T-helper 17 cell (primary cell): ENCODE measurements around the gene ETS1. TPM values are rescaled to one million over a fixed set of nuclear protein-coding genes. Genes with fewer than 3 reads are reported as not detected.

Source experiments
- ATAC-seq: fragments of 150-1000 bp; cut with Tn5 transposase; 2 replicates; pipeline ENCODE4 v1.10.0; 2021; ENCODE audit warnings: mild to moderate bottlenecking, moderate library complexity
- DNase-seq, 3 donors: peaks; one replicate each; pipeline versions ENCODE4 v3.0.0 to v3.0.0-alpha.2; 2020 to 2021
- H3K9me3 ChIP-seq: one replicate; pipeline ENCODE4 v1.7.0; 2013; ENCODE audit warnings: low read length, mild to moderate bottlenecking; ENCODE audit not compliant: control insufficient read depth, poor library complexity, severe bottlenecking
- H3K27ac Mint-ChIP-seq: one replicate; pipeline ENCODE4 v1.8.0; 2022; ENCODE audit warnings: mild to moderate bottlenecking, moderate library complexity, mixed read lengths
- H3K27me3 Mint-ChIP-seq: one replicate; pipeline ENCODE4 v1.8.0; 2022; ENCODE audit warnings: mixed read lengths
- H3K36me3 Mint-ChIP-seq: one replicate; pipeline ENCODE4 v1.8.0; 2022; ENCODE audit warnings: low read depth, mixed read lengths
- H3K4me1 Mint-ChIP-seq: one replicate; pipeline ENCODE4 v1.8.0; 2022; ENCODE audit warnings: mild to moderate bottlenecking, mixed read lengths
- H3K4me3 Mint-ChIP-seq: one replicate; pipeline ENCODE4 v1.8.0; 2022; ENCODE audit warnings: mild to moderate bottlenecking, moderate library complexity, mixed read lengths
- total RNA-seq, 4 donors: library from RNA in 2 of 4; stranded (reverse) in 2 of 4; gene quantifications; one replicate each; pipeline ENCODE4 v1.2.3 and lab custom pipeline; 2022 to 2026

The ETS1 gene
- total RNA-seq, 2 donors from 2014 or later, result 670 to 745 TPM

DNA sequence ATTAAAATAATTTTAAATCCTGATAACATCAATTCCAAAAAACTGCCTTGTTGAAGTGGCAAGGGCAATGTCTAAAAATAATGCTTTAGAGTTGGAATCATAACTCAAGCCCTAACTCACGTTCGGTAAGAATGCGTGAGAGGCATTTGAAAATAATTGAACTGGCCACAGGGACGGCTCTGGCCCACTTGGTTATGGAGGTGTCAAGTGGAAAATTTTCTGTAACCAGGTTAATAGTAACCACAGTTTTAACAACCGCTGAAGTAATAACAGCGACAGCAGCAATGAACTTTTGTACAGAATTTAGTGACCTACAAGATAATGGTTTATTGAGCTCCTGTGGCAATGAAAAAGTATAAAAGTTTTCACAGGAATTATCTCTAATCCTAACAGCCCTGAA lies 79.4 kb downstream of the ETS1 start:
- peaks cover 81% of the 10 kb centered on the region for H3K4me1 Mint-ChIP-seq
- no peak for DNase-seq
- peak overlapping the region; percentile 100 for H3K27ac Mint-ChIP-seq
- H3K27me3 Mint-ChIP-seq, result no peaks in the 10 kb centered on the region
- ATAC-seq, result no peak
- peaks cover 28% of the 10 kb centered on the region for H3K36me3 Mint-ChIP-seq
- no peaks in the 10 kb centered on the region for H3K9me3 ChIP-seq
- H3K4me3 Mint-ChIP-seq, result peak overlapping the region; percentile 92

DNA sequence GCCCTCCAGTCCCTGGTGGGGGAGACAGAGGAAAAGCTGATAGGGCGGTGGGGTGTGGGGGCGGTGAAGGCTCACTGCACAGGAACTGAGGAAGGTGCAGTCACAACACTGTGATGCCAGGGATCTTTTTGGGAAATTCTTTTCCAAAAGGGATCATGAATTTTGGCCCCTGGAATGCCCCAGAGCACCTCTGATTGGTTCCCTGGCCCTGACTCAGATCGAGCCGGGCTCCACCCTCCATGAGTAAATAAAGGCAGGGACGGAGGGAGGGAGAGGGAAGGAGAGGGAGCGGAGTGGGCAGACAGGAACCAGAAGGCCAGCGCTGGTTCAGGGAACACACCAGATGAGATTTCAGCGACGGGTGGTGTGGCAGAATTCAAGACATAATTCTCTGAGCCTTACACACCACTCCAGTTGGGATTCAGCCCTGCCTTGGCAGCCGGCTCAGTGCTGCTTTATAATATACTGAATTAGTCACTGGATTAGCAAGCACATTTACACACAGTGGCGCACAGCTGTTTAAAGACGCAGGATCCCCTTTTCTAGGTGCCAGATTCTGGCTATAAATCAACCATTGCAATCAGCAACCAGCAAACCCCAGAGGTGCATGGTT lies 80.3 kb downstream of the ETS1 start:
- no peak for DNase-seq
- peaks cover 81% of the 10 kb centered on the region for H3K4me1 Mint-ChIP-seq
- peaks cover 22% of the 10 kb centered on the region for H3K36me3 Mint-ChIP-seq
- peak overlapping the region; percentile 92 for H3K4me3 Mint-ChIP-seq
- no peaks in the 10 kb centered on the region for H3K9me3 ChIP-seq
- peak overlapping the region; percentile 100 for H3K27ac Mint-ChIP-seq
- H3K27me3 Mint-ChIP-seq, result no peaks in the 10 kb centered on the region
- ATAC-seq, result peak; percentile 8

DNA sequence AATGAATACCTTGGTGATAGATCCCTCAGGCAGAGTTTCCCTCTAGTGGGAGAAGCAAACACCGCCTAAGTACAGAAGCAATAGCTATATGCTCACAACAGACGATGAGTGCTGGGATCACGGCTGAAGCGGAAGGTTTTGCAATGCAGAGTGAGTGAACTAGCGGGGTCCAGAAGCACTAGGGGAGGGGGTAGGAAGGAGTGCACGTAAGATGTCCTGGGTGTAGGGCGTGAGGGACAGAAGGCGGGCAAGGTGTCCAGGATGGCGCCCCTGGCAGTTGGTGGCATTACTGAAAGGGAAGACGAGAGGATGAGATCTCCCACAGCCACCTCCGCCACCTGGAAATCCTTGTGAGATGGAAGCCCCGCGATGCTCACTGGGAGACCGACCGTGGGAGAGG lies 81.0 kb downstream of the ETS1 start:
- no peaks in the 10 kb centered on the region for H3K9me3 ChIP-seq
- DNase-seq, result no peak
- H3K27ac Mint-ChIP-seq, result peak overlapping the region; percentile 100
- peaks cover 24% of the 10 kb centered on the region for H3K36me3 Mint-ChIP-seq
- H3K27me3 Mint-ChIP-seq, result no peaks in the 10 kb centered on the region
- no peak for ATAC-seq
- peaks cover 82% of the 10 kb centered on the region for H3K4me1 Mint-ChIP-seq
- peak overlapping the region; percentile 92 for H3K4me3 Mint-ChIP-seq

DNA sequence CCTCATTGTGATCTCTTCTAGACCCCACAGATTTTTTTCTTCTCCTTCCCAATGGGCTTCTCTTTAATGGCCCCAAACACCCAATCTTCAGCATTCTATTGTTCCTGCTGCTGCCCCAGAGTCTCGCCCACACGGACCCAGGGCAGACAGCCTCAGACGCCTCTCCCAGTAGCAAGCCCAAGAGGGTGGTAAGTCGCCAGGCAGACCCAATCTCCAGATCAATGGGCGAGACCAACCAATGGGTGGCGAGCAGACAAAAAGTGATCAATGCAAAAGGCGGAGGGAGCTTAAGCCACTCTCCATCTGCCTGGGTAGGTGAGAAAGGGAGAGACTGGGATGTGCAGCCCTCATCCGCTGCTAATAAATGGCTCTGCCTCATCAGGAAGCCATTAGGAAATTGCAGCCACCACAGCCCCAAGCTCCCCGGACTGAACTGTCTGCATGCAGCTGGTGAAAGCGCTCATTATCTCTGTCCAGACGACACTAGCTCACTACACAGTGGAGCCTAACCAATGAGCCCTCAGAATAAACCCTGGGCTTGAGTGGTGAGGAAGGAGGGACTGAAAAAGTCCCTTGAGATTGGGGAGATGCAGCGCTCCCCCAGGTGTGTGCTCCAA lies 81.8 kb downstream of the ETS1 start:
- Mint-ChIP-seq H3K27ac (peak overlapping the region; percentile 100), H3K27me3 (no peaks in the 10 kb centered on the region), H3K36me3 (peaks cover 27% of the 10 kb centered on the region), H3K4me1 (peaks cover 83% of the 10 kb centered on the region), H3K4me3 (peak overlapping the region; percentile 92)
- DNase-seq (no peak), ATAC-seq (peak; percentile 17)
- H3K9me3 ChIP-seq, result no peaks in the 10 kb centered on the region

DNA sequence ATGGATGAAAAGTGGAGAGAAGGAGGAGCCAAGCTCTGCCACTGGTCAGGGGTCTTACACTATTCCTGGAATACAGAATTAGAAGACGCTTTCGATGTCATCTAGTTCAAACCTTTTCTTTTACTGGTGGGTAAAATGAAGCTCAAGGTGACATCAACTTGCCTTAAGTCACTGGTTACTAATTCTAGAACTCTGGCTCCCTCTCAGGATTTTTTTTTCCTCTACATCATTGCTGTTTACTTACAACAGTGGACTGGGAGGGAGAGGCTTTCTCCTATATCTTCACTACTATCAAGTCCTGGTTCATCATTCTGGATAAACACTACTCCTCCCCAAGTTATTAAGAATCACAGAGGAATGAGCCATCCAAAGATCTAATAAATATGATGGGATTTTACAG lies 82.9 kb downstream of the ETS1 start:
- peak; percentile 14 for ATAC-seq
- H3K27ac Mint-ChIP-seq, result peak overlapping the region; percentile 100
- no peak for DNase-seq
- no peaks in the 10 kb centered on the region for H3K27me3 Mint-ChIP-seq
- H3K4me3 Mint-ChIP-seq, result peak overlapping the region; percentile 92
- peaks cover 81% of the 10 kb centered on the region for H3K4me1 Mint-ChIP-seq
- H3K9me3 ChIP-seq, result no peaks in the 10 kb centered on the region
- H3K36me3 Mint-ChIP-seq, result peaks cover 30% of the 10 kb centered on the region

DNA sequence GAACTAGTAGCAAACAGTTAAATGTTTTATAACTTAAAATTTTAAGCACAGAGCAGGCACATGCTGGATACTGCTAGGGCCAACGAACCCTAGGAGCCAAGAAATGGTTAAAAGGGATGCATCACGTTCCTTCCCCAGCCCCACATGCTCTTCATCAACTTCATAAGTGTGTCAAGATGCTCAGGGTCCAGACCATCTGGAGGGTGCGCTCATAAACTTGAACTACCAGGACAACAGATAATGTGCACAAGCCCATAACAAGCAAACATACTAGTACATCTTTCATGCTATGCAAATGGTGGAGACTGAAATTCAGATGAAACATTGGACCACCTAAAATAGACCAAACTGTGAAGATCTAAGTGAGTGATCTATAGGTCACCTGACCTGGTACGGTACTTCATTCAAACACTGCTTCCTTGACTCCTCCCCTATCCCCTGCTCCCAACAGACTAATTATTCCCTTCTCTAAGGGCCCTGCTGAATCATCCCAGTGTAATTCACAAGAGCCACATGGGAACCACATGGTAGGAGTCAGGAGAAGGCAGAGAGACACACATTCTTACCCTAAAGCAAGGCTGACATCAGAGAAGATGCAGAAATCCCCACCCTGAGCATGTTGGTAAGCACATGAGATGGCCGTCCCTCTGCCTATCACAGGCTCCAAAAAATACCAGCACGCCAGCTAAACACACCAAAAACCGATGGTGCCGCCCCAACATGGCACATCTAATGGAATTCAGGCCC lies 83.9 kb downstream of the ETS1 start:
- Mint-ChIP-seq H3K27me3 (no peaks in the 10 kb centered on the region), H3K36me3 (peaks cover 30% of the 10 kb centered on the region), H3K4me3 (peak overlapping the region; percentile 92), H3K4me1 (peaks cover 83% of the 10 kb centered on the region), H3K27ac (peak overlapping the region; percentile 100)
- DNase-seq (peak in 2 of 3 donors; percentile 42 to 55), ATAC-seq (peak; percentile 80)
- H3K9me3 ChIP-seq, result no peaks in the 10 kb centered on the region

DNA sequence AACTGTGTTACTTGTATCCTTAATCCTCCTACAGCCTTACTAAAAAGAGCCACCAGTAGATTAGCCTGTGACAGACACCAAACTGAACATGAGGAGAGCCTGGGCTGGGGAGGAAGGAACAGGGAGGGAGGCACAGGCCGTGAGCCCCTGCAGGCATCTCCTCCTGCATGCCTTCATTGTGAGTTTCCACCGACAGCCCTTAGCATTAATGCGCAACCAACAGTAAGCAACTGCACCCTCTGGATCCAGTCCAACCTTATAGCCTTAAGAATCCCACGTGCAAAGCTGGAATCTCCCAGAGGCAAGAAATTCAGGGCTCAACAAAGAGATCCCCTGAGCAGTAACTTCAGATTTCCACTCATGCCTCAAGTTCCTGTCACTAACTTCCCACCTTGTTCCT lies 84.6 kb downstream of the ETS1 start:
- Mint-ChIP-seq H3K4me3 (peak overlapping the region; percentile 92), H3K27ac (peak overlapping the region; percentile 100), H3K4me1 (peaks cover 85% of the 10 kb centered on the region), H3K36me3 (peaks cover 30% of the 10 kb centered on the region), H3K27me3 (no peaks in the 10 kb centered on the region)
- H3K9me3 ChIP-seq, result no peaks in the 10 kb centered on the region
- DNase-seq, result no peak
- no peak for ATAC-seq

DNA sequence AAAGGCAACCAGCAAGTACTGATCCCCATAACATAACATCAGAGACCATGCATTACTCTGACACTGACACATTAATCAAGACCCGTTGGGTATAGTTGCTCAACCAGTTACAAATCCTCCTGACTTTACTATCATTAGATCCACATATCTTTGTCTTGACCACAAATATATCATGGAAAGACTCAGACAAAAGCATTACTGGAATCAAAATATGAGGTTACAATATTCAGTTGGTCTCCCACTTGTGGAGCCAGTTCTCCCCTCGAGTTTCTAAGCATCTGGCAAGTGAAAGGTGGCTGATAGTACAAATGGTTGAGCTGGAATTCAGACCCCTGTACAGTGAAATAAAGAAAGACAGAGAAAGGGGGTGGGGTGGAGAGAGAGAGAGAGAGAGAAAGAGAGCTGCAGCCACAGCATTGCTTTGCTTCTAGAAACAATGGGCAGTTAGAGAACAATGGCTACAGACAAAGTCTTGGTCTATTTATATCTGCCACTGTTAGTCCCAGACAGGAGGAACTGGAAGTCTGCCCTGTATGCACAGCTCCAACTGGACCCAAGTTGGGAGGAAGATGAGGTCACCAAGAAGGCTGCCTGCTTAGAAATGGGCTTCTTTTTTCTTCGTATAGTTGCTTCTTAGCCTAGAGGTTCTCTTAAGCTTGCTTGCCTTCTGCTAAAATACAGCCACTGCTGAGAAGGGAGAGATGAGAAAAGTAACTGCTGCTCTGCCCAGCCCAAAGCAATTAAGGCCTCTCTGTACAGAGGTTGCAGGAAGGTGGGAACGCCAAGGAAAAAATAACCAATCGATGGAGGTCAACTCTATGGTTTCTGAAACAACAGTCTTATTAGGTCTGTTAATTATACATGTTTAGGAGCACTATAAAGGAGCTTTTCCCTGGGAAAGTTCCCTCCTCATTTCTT lies 85.5 kb downstream of the ETS1 start:
- Mint-ChIP-seq H3K4me3 (peak overlapping the region; percentile 92), H3K4me1 (peaks cover 88% of the 10 kb centered on the region), H3K27me3 (no peaks in the 10 kb centered on the region), H3K27ac (peak overlapping the region; percentile 100), H3K36me3 (peaks cover 28% of the 10 kb centered on the region)
- H3K9me3 ChIP-seq, result no peaks in the 10 kb centered on the region
- DNase-seq (no peak), ATAC-seq (no peak)

DNA sequence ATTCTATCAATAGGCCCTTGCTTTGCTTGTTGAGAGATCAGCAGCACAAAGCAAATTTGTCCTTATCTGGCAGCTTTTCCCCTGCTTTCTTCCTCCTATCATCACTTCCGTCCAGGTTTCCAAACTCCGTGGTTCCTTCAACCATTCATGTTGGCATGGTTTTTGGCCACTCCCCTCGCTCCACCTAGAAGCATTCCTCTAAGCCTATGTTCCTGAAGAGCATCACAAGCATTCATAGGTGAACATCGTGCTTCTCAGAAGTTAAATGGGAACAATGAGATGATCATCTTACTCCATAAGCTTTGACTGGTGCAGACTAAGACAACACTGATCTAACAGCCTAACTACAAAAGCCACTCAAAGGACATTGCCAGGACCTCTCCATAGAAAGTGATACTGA lies 86.3 kb downstream of the ETS1 start:
- Mint-ChIP-seq H3K4me3 (peak overlapping the region; percentile 92), H3K27ac (peak overlapping the region; percentile 100), H3K36me3 (peaks cover 26% of the 10 kb centered on the region), H3K4me1 (peaks cover 89% of the 10 kb centered on the region), H3K27me3 (no peaks in the 10 kb centered on the region)
- H3K9me3 ChIP-seq, result no peaks in the 10 kb centered on the region
- ATAC-seq, result no peak
- no peak for DNase-seq

DNA sequence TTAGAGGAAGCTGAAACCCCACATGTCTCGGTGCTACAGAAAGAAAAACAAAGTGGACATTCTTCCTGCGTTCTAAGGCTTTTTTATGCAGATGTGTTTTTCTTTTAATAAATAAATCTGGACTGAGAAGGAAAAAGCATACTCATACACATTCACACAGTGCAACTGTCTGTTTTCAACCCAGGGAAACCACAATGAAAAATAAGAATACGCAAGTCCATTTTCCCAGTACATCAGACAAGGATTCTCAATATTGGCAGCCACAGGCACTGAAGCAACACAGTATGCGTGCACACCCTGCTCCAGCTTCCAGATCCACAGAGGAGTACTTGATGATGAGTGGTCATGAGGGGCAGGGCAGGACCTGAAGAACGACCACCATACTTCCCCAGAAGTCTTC lies 86.9 kb downstream of the ETS1 start:
- H3K27me3 Mint-ChIP-seq, result no peaks in the 10 kb centered on the region
- ATAC-seq (no peak), DNase-seq (no peak)
- H3K27ac Mint-ChIP-seq, result peak overlapping the region; percentile 100
- H3K36me3 Mint-ChIP-seq, result peaks cover 27% of the 10 kb centered on the region
- H3K4me1 Mint-ChIP-seq, result peaks cover 89% of the 10 kb centered on the region
- H3K4me3 Mint-ChIP-seq, result peak overlapping the region; percentile 92
- no peaks in the 10 kb centered on the region for H3K9me3 ChIP-seq

DNA sequence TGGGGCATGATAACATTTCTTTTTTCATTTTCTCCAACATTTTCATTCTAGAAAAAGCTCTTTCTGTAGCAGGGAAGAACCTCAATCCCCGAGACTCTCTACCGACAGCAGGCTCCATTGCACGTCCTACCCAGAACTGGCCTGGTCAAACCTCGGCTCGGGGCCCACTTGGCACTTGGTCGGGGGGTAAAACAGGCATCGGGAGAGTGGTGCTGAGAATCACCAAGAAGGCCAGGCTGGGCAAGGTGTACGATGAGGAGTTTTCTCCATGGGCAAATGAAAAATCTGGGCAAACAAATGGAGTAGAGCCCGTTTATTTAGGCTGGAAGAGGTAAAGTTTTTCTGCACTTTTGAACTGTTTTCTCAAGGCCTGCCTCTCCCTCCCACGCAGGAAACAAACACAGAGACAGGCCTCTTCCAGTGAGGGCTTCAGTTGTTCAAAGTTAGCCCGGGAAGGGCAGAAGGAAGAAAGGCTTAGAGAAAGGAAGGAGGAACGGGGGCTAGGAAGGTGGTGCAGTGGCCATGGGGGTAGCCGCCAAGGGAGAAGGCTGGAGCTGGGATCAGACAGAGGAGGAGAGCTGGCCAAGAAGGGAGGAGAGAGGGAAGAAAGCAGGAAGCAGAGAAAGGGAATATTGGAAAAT lies 87.6 kb downstream of the ETS1 start:
- no peak for DNase-seq

DNA sequence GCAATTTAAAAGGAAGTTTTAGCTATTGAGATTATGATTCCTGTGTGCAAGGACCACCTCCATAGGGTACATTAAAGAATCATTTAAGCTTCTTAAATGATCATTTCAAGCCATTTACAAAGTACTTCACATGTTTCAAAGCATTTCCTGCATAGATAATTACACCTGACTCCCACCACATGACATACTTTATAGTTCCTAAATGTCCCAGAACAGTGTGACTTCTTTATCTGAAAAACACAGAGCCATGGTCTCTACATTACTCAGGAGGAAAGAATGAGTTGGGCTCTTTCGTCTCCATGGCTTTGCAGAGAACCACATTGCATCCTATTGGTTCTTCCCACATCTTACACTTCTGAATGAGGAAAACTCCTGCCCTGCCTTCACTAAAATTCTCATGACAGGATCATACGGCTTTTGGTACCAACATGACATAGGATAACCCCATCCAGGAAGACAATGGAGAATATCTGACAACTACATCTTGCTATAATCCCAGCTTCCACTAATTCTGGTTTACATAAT lies 88.6 kb downstream of the ETS1 start:
- H3K36me3 Mint-ChIP-seq, result peaks cover 21% of the 10 kb centered on the region
- H3K4me3 Mint-ChIP-seq, result peak overlapping the region; percentile 96
- no peaks in the 10 kb centered on the region for H3K27me3 Mint-ChIP-seq
- DNase-seq (no peak), ATAC-seq (no peak)
- H3K27ac Mint-ChIP-seq, result peak overlapping the region; percentile 100
- no peaks in the 10 kb centered on the region for H3K9me3 ChIP-seq
- peaks cover 84% of the 10 kb centered on the region for H3K4me1 Mint-ChIP-seq

More for the DNA sequence above, 87.6 kb downstream of the ETS1 start:
- H3K4me3 Mint-ChIP-seq, result peak overlapping the region; percentile 96
- no peak for ATAC-seq
- H3K27ac Mint-ChIP-seq, result peak overlapping the region; percentile 100
- no peaks in the 10 kb centered on the region for H3K9me3 ChIP-seq
- peaks cover 23% of the 10 kb centered on the region for H3K36me3 Mint-ChIP-seq
- peaks cover 87% of the 10 kb centered on the region for H3K4me1 Mint-ChIP-seq
- H3K27me3 Mint-ChIP-seq, result no peaks in the 10 kb centered on the region
